Caco-2 (cell line): ENCODE results near the gene ST3GAL2. TPM values are rescaled to one million over a fixed set of nuclear protein-coding genes. Genes with fewer than 3 reads are reported as not detected.

Experiments
- BruUV-seq: library from RNA; stranded (reverse); fragments of 400-500 nt; replicated peaks from 2 replicates; lab custom pipeline; 2021; lab: Mats Ljungman, UMichigan
- CTCF ChIA-PET: fragments of 300-600 bp; sonication (Branson Sonifier 250); formaldehyde crosslinking; loops from one replicate; lab custom pipeline; 2022; ENCODE audit warnings: antibody characterized with exemption; lab: Charles Lee
- POLR2A ChIA-PET: fragments of 300-600 bp; sonication (Branson Sonifier 250); formaldehyde crosslinking; loops from one replicate; lab custom pipeline; 2022; ENCODE audit warnings: antibody characterized with exemption; lab: Charles Lee
- DNase-seq, 2 experiments: peaks; one replicate each; pipeline versions ENCODE4 v3.0.0 to v3.0.0-alpha.2; 2020 to 2022
- H3K27me3 ChIP-seq: replicated peaks from 2 replicates; pipeline ENCODE4 v1.6.0; 2011; ENCODE audit warnings: low read length; ENCODE audit not compliant: control insufficient read depth, insufficient read depth
- H3K36me3 ChIP-seq: 2 replicates; pipeline ENCODE4 v1.5.1; 2011; ENCODE audit warnings: low read length; ENCODE audit not compliant: control insufficient read depth, insufficient read depth
- H3K4me1 ChIP-seq: fragments of 250-450 bp; sonication (Bioruptor Pico); 2 replicates; pipeline ENCODE4 v1.5.1; 2020; ENCODE audit warnings: mild to moderate bottlenecking
- H3K4me3 ChIP-seq: 2 replicates; pipeline ENCODE4 v1.5.1; 2011; ENCODE audit warnings: low read depth, mild to moderate bottlenecking, control low read depth, low read length
- H3K9me3 ChIP-seq: fragments of 250-450 bp; sonication (Bioruptor Pico); 2 replicates; pipeline ENCODE4 v1.5.1; 2020; ENCODE audit warnings: mild to moderate bottlenecking, moderate library complexity
- H3K27ac Mint-ChIP-seq: one replicate; pipeline ENCODE4 v1.8.0; 2022; ENCODE audit warnings: mixed read lengths; ENCODE audit not compliant: unreplicated experiment
- H3K27me3 Mint-ChIP-seq: one replicate; pipeline ENCODE4 v1.8.0; 2022; ENCODE audit warnings: mixed read lengths; ENCODE audit not compliant: insufficient read depth, unreplicated experiment
- H3K36me3 Mint-ChIP-seq: one replicate; pipeline ENCODE4 v1.8.0; 2022; ENCODE audit warnings: mild to moderate bottlenecking, mixed read lengths; ENCODE audit not compliant: insufficient read depth, unreplicated experiment
- H3K4me1 Mint-ChIP-seq: one replicate; pipeline ENCODE4 v1.8.0; 2022; ENCODE audit warnings: low read depth, mixed read lengths; ENCODE audit not compliant: unreplicated experiment
- H3K4me3 Mint-ChIP-seq: one replicate; pipeline ENCODE4 v1.8.0; 2022; ENCODE audit warnings: mild to moderate bottlenecking, moderate library complexity, mixed read lengths; ENCODE audit not compliant: unreplicated experiment
- H3K9me3 Mint-ChIP-seq: one replicate; pipeline ENCODE4 v1.8.0; 2022; ENCODE audit warnings: mixed read lengths; ENCODE audit not compliant: unreplicated experiment
- intact Hi-C: fragments of 100-400 bp; cut with micrococcal nuclease; formaldehyde crosslinking; loops from one replicate; pipeline ENCODE4 v1.10.0; 2022; ENCODE audit not compliant: unreplicated experiment
- total RNA-seq: library from RNA; stranded (reverse); gene quantifications from 2 replicates; pipeline ENCODE4 v1.2.3, GENCODE V29; 2022
- TF ChIP-seq, protein P1 (sequence below), 2 experiments: fragments of 200-600 bp in 1 of 2; IDR thresholded peaks; 1 replicate in 1 of 2; 2 replicates in 1 of 2; pipeline versions ENCODE4 v1.5.1 to v1.8.0; 2011 to 2022; ENCODE audit warnings: antibody characterized with exemption in 1 of 2, control low read depth in 1 of 2, inconsistent platforms in 1 of 2, low read depth in 1 of 2, low read length in 1 of 2, mild to moderate bottlenecking in 1 of 2, moderate library complexity in 1 of 2; ENCODE audit not compliant: insufficient read depth in 1 of 2, severe bottlenecking in 1 of 2, unreplicated experiment in 1 of 2

The ST3GAL2 gene
- total RNA-seq, 1 experiment from 2014 or later = 31.1 TPM

DNA sequence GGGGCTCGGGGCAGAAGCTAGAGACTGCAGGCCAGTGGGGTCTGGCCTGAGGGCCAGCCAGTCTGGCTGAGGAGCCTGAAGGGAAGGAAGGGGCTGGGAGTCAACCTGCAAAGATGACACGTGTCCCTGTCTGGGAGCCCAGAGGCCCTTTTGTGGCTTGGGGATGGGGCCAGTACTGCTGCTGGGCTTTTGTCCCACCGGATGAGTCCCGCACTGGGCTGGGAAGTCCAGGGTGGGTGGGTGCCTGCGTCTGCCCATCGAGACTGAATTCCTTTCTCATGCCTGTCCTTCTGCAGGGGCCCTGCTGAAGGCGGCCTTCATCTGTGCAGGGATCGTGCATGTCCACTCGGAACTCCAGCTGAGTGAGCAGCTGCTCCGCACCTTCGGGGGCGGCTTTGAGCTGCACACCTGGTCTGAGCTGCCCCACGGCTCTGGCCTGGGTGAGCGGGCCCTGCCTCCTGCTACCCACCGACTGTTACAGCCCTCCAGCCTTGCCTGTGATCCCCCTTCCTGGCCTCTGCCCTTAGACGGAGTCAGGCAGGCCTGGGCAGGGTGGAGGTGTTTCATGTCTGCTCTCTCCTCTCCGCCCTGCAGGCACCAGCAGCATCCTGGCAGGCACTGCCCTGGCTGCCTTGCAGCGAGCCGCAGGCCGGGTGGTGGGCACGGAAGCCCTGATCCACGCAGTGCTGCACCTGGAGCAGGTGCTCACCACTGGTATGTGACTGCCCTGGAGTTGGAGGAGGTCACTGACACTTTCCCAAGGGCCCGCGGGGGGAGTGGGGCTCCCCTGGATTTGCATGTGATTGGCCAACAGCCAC, 36.4 kb upstream of the ST3GAL2 start:
- H3K36me3 ChIP-seq = peaks cover 3% of the 10 kb centered on the region
- H3K4me3 Mint-ChIP-seq = no peak overlapping the region
- no peaks in the 10 kb centered on the region for H3K27me3 Mint-ChIP-seq
- peaks cover 6% of the 10 kb centered on the region for H3K4me1 Mint-ChIP-seq
- H3K9me3 ChIP-seq = no peaks in the 10 kb centered on the region
- no peak overlapping the region for H3K27ac Mint-ChIP-seq
- no peak overlapping the region for H3K4me3 ChIP-seq
- H3K36me3 Mint-ChIP-seq = peaks cover 16% of the 10 kb centered on the region
- CTCF ChIA-PET = interaction anchor here (1.8 kb wide), 1 partner anchor 105 kb away, joined by 13 read pairs; no protein-coding TSS in a partner anchor
- POLR2A ChIA-PET = no interaction called here
- H3K4me1 ChIP-seq = peaks cover 16% of the 10 kb centered on the region
- H3K27me3 ChIP-seq = no peaks in the 10 kb centered on the region; the same call in 1 of the 2 replicates
- BruUV-seq = no TSS peak
- intact Hi-C loops = no loop called here
- no peaks in the 10 kb centered on the region for H3K9me3 Mint-ChIP-seq
- DNase-seq = no peak
- TF ChIP-seq, protein P1, sequence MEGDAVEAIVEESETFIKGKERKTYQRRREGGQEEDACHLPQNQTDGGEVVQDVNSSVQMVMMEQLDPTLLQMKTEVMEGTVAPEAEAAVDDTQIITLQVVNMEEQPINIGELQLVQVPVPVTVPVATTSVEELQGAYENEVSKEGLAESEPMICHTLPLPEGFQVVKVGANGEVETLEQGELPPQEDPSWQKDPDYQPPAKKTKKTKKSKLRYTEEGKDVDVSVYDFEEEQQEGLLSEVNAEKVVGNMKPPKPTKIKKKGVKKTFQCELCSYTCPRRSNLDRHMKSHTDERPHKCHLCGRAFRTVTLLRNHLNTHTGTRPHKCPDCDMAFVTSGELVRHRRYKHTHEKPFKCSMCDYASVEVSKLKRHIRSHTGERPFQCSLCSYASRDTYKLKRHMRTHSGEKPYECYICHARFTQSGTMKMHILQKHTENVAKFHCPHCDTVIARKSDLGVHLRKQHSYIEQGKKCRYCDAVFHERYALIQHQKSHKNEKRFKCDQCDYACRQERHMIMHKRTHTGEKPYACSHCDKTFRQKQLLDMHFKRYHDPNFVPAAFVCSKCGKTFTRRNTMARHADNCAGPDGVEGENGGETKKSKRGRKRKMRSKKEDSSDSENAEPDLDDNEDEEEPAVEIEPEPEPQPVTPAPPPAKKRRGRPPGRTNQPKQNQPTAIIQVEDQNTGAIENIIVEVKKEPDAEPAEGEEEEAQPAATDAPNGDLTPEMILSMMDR (IDR thresholded peaks at IDR 0.05; ENCODE audit: insufficient read depth in 1 of 2, low read depth in 1 of 2, low read length in 1 of 2, severe bottlenecking in 1 of 2, unreplicated experiment in 1 of 2) = no peak

DNA sequence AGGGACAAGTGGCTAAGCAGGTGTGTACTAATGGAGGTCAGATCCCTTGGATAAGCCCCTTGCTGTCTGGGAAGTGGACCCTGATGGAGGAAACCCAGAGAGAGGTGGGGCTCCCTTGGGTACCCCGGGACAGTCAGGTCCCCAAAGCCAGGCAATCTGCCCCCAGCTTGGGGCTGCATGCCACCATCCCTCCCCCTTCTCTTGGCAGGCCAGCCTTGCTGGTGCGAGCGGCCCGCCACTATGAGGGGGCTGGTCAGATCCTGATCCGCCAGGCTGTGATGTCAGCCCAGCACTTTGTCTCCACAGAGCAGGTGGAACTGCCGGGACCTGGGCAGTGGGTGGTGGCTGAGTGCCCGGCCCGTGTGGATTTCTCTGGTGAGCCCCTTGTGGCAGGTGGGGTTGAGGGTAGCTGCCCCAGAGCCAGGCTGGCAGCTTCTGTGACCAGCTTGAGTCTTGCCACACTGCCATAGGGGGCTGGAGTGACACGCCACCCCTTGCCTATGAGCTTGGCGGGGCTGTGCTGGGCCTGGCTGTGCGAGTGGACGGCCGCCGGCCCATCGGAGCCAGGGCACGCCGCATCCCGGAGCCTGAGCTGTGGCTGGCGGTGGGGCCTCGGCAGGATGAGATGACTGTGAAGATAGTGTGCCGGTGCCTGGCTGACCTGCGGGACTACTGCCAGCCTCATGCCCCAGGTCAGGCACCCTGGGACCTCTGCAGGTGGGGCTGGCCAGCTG, 35.6 kb upstream of the ST3GAL2 start:
- Mint-ChIP-seq H3K9me3 (no peaks in the 10 kb centered on the region), H3K4me1 (peaks cover 7% of the 10 kb centered on the region), H3K27ac (no peak overlapping the region), H3K27me3 (no peaks in the 10 kb centered on the region), H3K36me3 (peaks cover 17% of the 10 kb centered on the region), H3K4me3 (no peak overlapping the region)
- H3K9me3 ChIP-seq = no peaks in the 10 kb centered on the region
- H3K4me1 ChIP-seq = peaks cover 16% of the 10 kb centered on the region
- H3K27me3 ChIP-seq = no peaks in the 10 kb centered on the region
- ChIA-PET CTCF (interaction anchor here (1.8 kb wide), 2 partner anchors 94 to 105 kb away, joined by 13 to 31 read pairs; no protein-coding TSS in a partner anchor), POLR2A (no interaction called here)
- intact Hi-C loops = loop anchor here (5.0 kb wide), 1 partner anchor 47 kb away; no protein-coding TSS in a partner anchor
- no TSS peak for BruUV-seq
- TF ChIP-seq, protein P1 (IDR thresholded peaks at IDR 0.05; ENCODE audit: insufficient read depth in 1 of 2, low read depth in 1 of 2, low read length in 1 of 2, severe bottlenecking in 1 of 2, unreplicated experiment in 1 of 2) = no peak
- DNase-seq = no peak
- H3K36me3 ChIP-seq = peaks cover 1% of the 10 kb centered on the region
- H3K4me3 ChIP-seq = no peak overlapping the region
